ENCODE measurements around the gene CCR1.
A peak's percentile ranks its signal among the peaks of the same experiment; 100 is the strongest.

Gene CCR1

DNA sequence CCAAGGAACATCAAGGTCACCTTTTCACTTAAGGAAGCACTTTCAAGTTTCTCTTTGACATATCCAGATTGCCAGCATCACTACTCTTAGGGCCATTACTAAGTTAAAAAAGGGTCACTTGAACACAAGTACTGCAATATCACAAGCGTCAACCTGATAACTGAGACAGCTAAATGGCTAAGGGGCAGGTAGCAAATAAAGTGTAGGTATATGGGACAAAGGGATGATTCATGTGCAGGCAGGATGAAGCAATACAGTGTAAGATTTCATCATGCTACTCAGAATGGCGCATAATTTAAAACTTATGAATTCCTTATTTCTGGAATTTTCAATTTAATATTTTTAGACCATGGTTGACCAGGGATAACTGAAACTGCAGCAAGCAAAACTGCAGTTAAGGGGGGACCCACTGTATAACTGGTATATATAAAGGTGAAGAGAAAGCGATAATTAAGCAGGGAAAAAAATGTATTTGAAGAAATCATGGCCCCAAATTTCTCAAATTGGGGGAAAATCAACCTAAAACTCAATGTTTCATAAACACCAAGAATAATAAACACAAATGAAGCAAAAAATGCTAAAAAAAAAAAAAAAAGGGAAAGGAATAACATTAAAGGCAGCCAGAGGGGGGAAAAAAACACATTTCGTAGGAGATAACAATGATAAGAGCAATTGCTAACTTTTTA, 13.1 kb downstream of the CCR1 start:
- H4K20me1 ChIP-seq, result peaks cover 0 to 5% (median 0%) of the 10 kb centered on the region in 11 experiments; a peak in 2 of 22 replicates
- H3K27me3 ChIP-seq, result no peaks in the 10 kb centered on the region

DNA sequence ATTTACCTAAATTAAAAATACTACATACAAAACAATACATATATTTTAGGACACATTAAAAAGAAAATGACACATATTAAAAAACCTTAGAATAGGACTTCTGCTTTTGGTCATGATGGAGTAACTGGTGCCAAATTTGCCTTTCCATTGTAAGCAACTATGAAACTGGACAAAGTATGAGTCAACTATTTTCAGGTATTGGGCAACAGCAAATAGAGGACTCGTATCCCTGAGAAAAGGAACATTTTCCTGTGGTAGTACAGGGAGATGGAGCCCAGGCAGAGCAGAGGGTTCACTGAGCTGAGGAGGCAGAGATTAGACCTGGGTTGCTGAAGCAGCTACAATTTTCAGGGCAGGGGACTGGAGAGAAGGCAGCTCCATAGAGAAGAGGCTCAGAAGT, 14.7 kb downstream of the CCR1 start:
- H3K27me3 ChIP-seq, result no peaks in the 10 kb centered on the region
- no peaks in the 10 kb centered on the region for H4K20me1 ChIP-seq
- H3K4me1 ChIP-seq, result peaks cover 8 to 57% (median 34%) of the 10 kb centered on the region in 10 experiments
- H3K27ac ChIP-seq, result peak overlapping the region in 10 of 11 experiments; percentile 25 to 89 (median 80); a peak in 18 of 22 replicates
- TF ChIP-seq Cebpa-rat (IDR thresholded peaks at IDR 0.05), result peak in 5 of 11 experiments; percentile 21 to 74 (median 51); a peak in 6 of 22 replicates
- H3K9ac ChIP-seq, result peak overlapping the region in 1 of 11 experiments; percentile 22; a peak in 2 of 22 replicates
- peak overlapping the region in 3 of 11 experiments; percentile 26 to 77 (median 48); a peak in 4 of 22 replicates for H3K4me2 ChIP-seq
- peak overlapping the region in 4 of 10 experiments; percentile 6 to 39 (median 16); a peak in 2 of 20 replicates for H3K4me3 ChIP-seq
- H3K9me3 ChIP-seq (replicated peaks in 1 of 11), result peaks cover 26 to 68% (median 44%) of the 10 kb centered on the region in 11 experiments
- peaks cover 0 to 35% (median 3%) of the 10 kb centered on the region in 11 experiments; a peak in 8 of 22 replicates for H3K36me3 ChIP-seq

More for the DNA sequence above, 13.1 kb downstream of the CCR1 start:
- no peak overlapping the region for H3K4me2 ChIP-seq
- H3K27ac ChIP-seq, result peak overlapping the region in 1 of 11 experiments; percentile 86; a peak in 2 of 22 replicates
- no peak overlapping the region for H3K9ac ChIP-seq
- peak in 1 of 11 experiments; percentile 17; a peak in 1 of 22 replicates for TF ChIP-seq Cebpa-rat (IDR thresholded peaks at IDR 0.05)
- H3K36me3 ChIP-seq, result peaks cover 0 to 49% (median 3%) of the 10 kb centered on the region in 11 experiments; a peak in 8 of 22 replicates
- peaks cover 26 to 78% (median 44%) of the 10 kb centered on the region in 11 experiments for H3K9me3 ChIP-seq (replicated peaks in 1 of 11)
- peaks cover 0 to 45% (median 20%) of the 10 kb centered on the region in 10 experiments; a peak in 18 of 20 replicates for H3K4me1 ChIP-seq
- peak overlapping the region in 1 of 10 experiments; percentile 7; a peak in 1 of 20 replicates for H3K4me3 ChIP-seq

DNA sequence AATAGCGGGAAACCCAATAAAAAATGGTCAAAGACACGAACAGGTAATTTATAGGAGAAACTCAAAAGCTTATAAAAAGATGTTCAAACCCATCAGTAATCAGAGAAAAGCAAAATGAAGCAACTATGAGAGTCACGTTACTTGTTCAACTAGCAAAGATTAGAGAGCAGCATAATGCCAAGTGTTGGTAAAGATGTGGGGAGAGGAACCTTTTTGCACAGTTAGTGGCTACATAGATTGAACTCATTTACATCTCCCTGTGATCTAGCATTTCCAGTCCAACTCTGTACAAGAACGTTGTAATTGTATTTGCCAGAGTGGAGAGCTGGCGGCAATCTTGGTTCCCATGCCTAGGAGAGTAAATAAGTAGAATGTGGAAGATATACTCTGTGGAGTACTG, 15.2 kb downstream of the CCR1 start:
- Histone ChIP-seq H3K27ac (peak overlapping the region in 10 of 11 experiments; percentile 0 to 89 (median 80); a peak in 16 of 22 replicates), H3K9me3 (replicated peaks in 1 of 11) (peaks cover 26 to 64% (median 43%) of the 10 kb centered on the region in 11 experiments), H3K4me1 (peaks cover 13 to 62% (median 39%) of the 10 kb centered on the region in 10 experiments), H3K4me2 (peak overlapping the region in 2 of 11 experiments; percentile 48 to 49; a peak in 5 of 22 replicates), H4K20me1 (no peaks in the 10 kb centered on the region), H3K36me3 (peaks cover 0 to 30% (median 3%) of the 10 kb centered on the region in 11 experiments; a peak in 8 of 22 replicates), H3K4me3 (no peak overlapping the region; a peak in 1 of 20 replicates), H3K27me3 (no peaks in the 10 kb centered on the region), H3K9ac (peak overlapping the region in 1 of 11 experiments; percentile 21; a peak in 2 of 22 replicates)
- TF ChIP-seq Cebpa-rat (IDR thresholded peaks at IDR 0.05), result no peak

DNA sequence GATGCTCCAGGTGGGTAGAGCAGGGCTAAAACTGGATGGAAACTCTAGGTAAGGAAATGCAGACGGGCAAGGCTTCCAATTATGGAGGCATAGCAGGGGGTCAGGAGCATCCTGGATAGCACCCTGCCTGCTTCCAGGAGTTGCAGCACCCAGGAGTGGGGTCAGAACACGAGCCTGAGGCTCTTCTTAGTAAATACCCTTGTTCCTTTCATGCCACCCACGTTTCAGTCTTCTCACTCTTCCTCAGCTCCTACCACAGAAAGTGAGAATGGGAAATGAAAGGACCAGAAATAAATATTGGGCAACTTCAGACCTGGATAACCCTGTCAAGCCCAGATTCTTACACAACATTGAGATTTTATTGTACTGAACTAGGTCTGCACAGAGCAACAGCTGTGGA, 16.4 kb downstream of the CCR1 start:
- Histone ChIP-seq H3K4me2 (peak overlapping the region; percentile 25 to 87 (median 78); a peak in 20 of 22 replicates), H4K20me1 (no peaks in the 10 kb centered on the region; a peak in 1 of 22 replicates), H3K9ac (peak overlapping the region in 9 of 11 experiments; percentile 40 to 76 (median 66); a peak in 17 of 22 replicates), H3K36me3 (peaks cover 0 to 18% (median 3%) of the 10 kb centered on the region in 11 experiments; a peak in 5 of 22 replicates), H3K27me3 (no peaks in the 10 kb centered on the region), H3K4me1 (peaks cover 22 to 74% (median 47%) of the 10 kb centered on the region in 10 experiments), H3K4me3 (peak overlapping the region in 2 of 10 experiments; percentile 6 to 38; a peak in 2 of 20 replicates), H3K27ac (peak overlapping the region; percentile 35 to 89 (median 82); a peak in 21 of 22 replicates), H3K9me3 (replicated peaks in 1 of 11) (peaks cover 26 to 51% (median 35%) of the 10 kb centered on the region in 11 experiments)
- TF ChIP-seq Cebpa-rat (IDR thresholded peaks at IDR 0.05), result peak; percentile 45 to 97 (median 88); a peak in 18 of 22 replicates

DNA sequence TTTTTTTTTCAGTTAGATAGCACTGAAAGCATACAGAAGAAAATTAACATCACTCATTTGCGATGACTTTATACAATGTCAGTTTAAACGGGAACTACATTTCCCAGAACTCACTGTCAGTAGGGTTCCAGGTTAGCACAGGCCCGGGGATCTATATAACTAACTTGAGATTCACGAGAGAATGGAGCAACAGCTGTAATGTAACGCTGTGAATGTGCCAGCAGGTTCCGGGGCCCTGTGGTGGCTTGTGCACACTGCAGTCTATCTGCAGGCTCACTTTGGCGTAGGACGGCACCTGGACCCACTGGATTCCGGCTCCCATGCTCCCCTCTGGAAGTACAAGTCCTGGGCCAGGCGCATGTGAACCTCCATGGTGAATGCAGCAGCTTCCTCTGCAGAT, 19.4 kb downstream of the CCR1 start:
- no peak overlapping the region for H3K4me3 ChIP-seq
- no peaks in the 10 kb centered on the region for H3K27me3 ChIP-seq
- TF ChIP-seq Cebpa-rat (IDR thresholded peaks at IDR 0.05), result no peak
- H3K9me3 ChIP-seq (replicated peaks in 1 of 11), result peaks cover 9 to 38% (median 24%) of the 10 kb centered on the region in 11 experiments
- H3K9ac ChIP-seq, result peak overlapping the region in 3 of 11 experiments; percentile 63 to 70 (median 69); a peak in 2 of 22 replicates
- H3K36me3 ChIP-seq, result peaks cover 0 to 7% (median 0%) of the 10 kb centered on the region in 11 experiments; a peak in 3 of 22 replicates
- H3K4me1 ChIP-seq, result peaks cover 47 to 99% (median 76%) of the 10 kb centered on the region in 10 experiments
- H3K27ac ChIP-seq, result peak overlapping the region in 9 of 11 experiments; percentile 70 to 88 (median 82); a peak in 17 of 22 replicates
- no peaks in the 10 kb centered on the region; a peak in 1 of 22 replicates for H4K20me1 ChIP-seq
- peak overlapping the region; percentile 70 to 90 (median 83) for H3K4me2 ChIP-seq

DNA sequence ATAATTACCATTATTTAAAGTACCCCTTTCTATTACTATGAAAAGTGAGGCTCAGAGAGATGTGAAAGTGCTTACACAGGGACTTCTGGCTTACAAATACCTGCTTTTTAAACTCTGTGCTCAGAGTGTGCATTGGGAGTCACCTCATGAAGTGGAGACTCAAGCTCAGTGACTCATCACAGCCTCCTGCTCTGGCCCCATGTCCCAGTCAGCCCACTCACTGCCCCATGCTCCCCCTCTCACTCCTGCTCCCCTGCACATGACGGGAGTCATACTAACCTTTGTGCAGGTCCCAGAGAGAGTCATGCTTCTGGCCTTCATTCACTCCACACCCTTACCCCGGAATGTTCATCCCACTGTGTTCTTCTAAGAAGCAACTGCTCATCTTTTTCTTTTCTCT, 20.2 kb downstream of the CCR1 start:
- H3K36me3 ChIP-seq, result peaks cover 0 to 1% (median 0%) of the 10 kb centered on the region in 11 experiments; a peak in 3 of 22 replicates
- TF ChIP-seq Cebpa-rat (IDR thresholded peaks at IDR 0.05), result no peak
- H3K9ac ChIP-seq, result peak overlapping the region in 9 of 11 experiments; percentile 35 to 70 (median 64); a peak in 15 of 22 replicates
- H3K4me1 ChIP-seq, result peaks cover 56 to 99% (median 82%) of the 10 kb centered on the region in 10 experiments
- no peaks in the 10 kb centered on the region for H3K27me3 ChIP-seq
- H3K4me3 ChIP-seq, result no peak overlapping the region
- no peaks in the 10 kb centered on the region; a peak in 1 of 22 replicates for H4K20me1 ChIP-seq
- H3K27ac ChIP-seq, result peak overlapping the region; percentile 41 to 88 (median 79); a peak in 21 of 22 replicates
- H3K4me2 ChIP-seq, result peak overlapping the region; percentile 70 to 90 (median 83)
- H3K9me3 ChIP-seq (replicated peaks in 1 of 11), result peaks cover 1 to 38% (median 24%) of the 10 kb centered on the region in 11 experiments

DNA sequence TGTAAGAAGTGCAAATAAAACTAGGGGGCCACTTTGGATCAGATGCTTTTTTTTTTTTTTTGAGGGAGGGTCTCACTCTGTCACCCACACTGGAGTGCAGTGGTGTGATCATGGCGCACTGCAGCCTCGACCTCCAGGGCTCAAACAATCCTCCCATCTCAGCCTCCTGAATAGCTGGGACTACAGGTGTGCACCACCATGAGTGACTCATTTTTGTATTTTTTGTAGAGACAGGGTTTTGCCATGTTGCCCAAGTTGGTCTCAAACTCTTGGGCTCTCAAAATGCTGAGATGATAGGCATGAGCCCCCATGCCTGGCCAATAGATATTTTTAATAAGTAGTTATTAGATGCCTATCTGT, 20.8 kb downstream of the CCR1 start:
- Histone ChIP-seq H3K4me2 (peak overlapping the region; percentile 70 to 90 (median 83)), H3K36me3 (no peaks in the 10 kb centered on the region; a peak in 1 of 22 replicates), H3K27ac (peak overlapping the region; percentile 41 to 88 (median 79); a peak in 21 of 22 replicates), H3K9ac (peak overlapping the region in 9 of 11 experiments; percentile 35 to 70 (median 64); a peak in 18 of 22 replicates), H3K4me3 (peak overlapping the region in 2 of 10 experiments; percentile 30 to 31; a peak in 4 of 20 replicates), H3K4me1 (peaks cover 58 to 97% (median 84%) of the 10 kb centered on the region in 10 experiments), H3K27me3 (no peaks in the 10 kb centered on the region), H3K9me3 (replicated peaks in 1 of 11) (peaks cover 0 to 39% (median 24%) of the 10 kb centered on the region in 11 experiments; a peak in 15 of 22 replicates), H4K20me1 (no peaks in the 10 kb centered on the region; a peak in 1 of 22 replicates)
- no peak for TF ChIP-seq Cebpa-rat (IDR thresholded peaks at IDR 0.05)

Data from BLaER1 treated with 17β-estradiol and CSF1 and Interleukin-3, amounts not matched to agents 10 nM and 100 nM (cell line).